HEK293 (cell line): ENCODE data around the gene CIZ1.

Experiments
- ATF2 ChIP-seq: fragments of 450-650 bp; formaldehyde crosslinking; IDR thresholded peaks from 2 replicates; pipeline ENCODE4 v1.5.1; 2016; ENCODE audit warnings: missing biosample characterization, missing genetic modification characterization, low read depth
- BCL11A ChIP-seq: fragments of 450-650 bp; formaldehyde crosslinking; IDR thresholded peaks from 2 replicates; pipeline ENCODE4 v1.5.1; 2016; ENCODE audit warnings: low read depth, missing biosample characterization, missing genetic modification characterization
- CTCF ChIP-seq: fragments of 450-650 bp; formaldehyde crosslinking; IDR thresholded peaks from 2 replicates; pipeline ENCODE4 v1.5.1; 2016; ENCODE audit warnings: missing biosample characterization, missing genetic modification characterization
- GFI1B ChIP-seq: fragments of 450-650 bp; formaldehyde crosslinking; IDR thresholded peaks from 2 replicates; pipeline ENCODE4 v1.5.1; 2016; ENCODE audit warnings: missing biosample characterization, missing genetic modification characterization
- GLI4 ChIP-seq: fragments of 450-650 bp; formaldehyde crosslinking; IDR thresholded peaks from 2 replicates; pipeline ENCODE4 v1.5.1; 2016; ENCODE audit warnings: missing biosample characterization, missing genetic modification characterization
- SALL2 ChIP-seq: fragments of 450-650 bp; formaldehyde crosslinking; IDR thresholded peaks from 2 replicates; pipeline ENCODE4 v1.5.0; 2017; ENCODE audit warnings: missing biosample characterization, mild to moderate bottlenecking, missing genetic modification characterization, borderline replicate concordance
- YY1 ChIP-seq: fragments of 450-650 bp; formaldehyde crosslinking; IDR thresholded peaks from 2 replicates; pipeline ENCODE4 v1.5.1; 2018; ENCODE audit warnings: missing biosample characterization, missing genetic modification characterization
- ZBTB10 ChIP-seq: fragments of 450-650 bp; formaldehyde crosslinking; IDR thresholded peaks from 2 replicates; pipeline ENCODE4 v1.5.1; 2016; ENCODE audit warnings: missing biosample characterization, missing genetic modification characterization
- ZNF211 ChIP-seq: fragments of 450-650 bp; formaldehyde crosslinking; IDR thresholded peaks from 2 replicates; pipeline ENCODE4 v1.5.1; 2016; ENCODE audit warnings: low read depth, missing biosample characterization, missing genetic modification characterization
- ZNF24 ChIP-seq: fragments of 450-650 bp; formaldehyde crosslinking; IDR thresholded peaks from 2 replicates; pipeline ENCODE4 v1.5.1; 2016; ENCODE audit warnings: missing biosample characterization, missing genetic modification characterization
- ZNF274 ChIP-seq, 2 experiments: fragments of 200-500 bp in 1 of 2; fragments of 450-650 bp in 1 of 2; sonication (Bioruptor generic) in 1 of 2; formaldehyde crosslinking in 1 of 2; IDR thresholded peaks; 2 replicates each; pipeline versions ENCODE4 v1.5.1 to v1.6.1; 2014 to 2016; ENCODE audit warnings: borderline replicate concordance in 1 of 2, inconsistent platforms in 1 of 2, low read length in 1 of 2, missing biosample characterization in 1 of 2, missing genetic modification characterization in 1 of 2
- ZNF354C ChIP-seq: fragments of 450-650 bp; formaldehyde crosslinking; IDR thresholded peaks from 2 replicates; pipeline ENCODE4 v1.5.1; 2016; ENCODE audit warnings: missing biosample characterization, missing genetic modification characterization, low read depth, borderline replicate concordance
- ZNF610 ChIP-seq: fragments of 450-650 bp; formaldehyde crosslinking; IDR thresholded peaks from 2 replicates; pipeline ENCODE4 v1.5.1; 2016; ENCODE audit warnings: missing biosample characterization, missing genetic modification characterization, borderline replicate concordance
- ZNF670 ChIP-seq: fragments of 450-650 bp; formaldehyde crosslinking; IDR thresholded peaks from 2 replicates; pipeline ENCODE4 v1.5.1; 2016; ENCODE audit warnings: missing biosample characterization, missing genetic modification characterization, low read depth

- TF ChIP-seq ZNF670 (tag by site-specific recombination): no peak
- no peak for TF ChIP-seq SALL2
- no peak for TF ChIP-seq ATF2 (tag by site-specific recombination)
- no peak for TF ChIP-seq CTCF (tag by site-specific recombination)
- no peak for TF ChIP-seq YY1 (tag by site-specific recombination)
- no peak for TF ChIP-seq ZNF354C
- no peak for TF ChIP-seq ZNF211 (tag by site-specific recombination)
- TF ChIP-seq ZBTB10 (tag by site-specific recombination): no peak
- no peak for TF ChIP-seq GFI1B (tag by site-specific recombination)
- TF ChIP-seq ZNF274 (IDR thresholded peaks at IDR 0.05; ENCODE audit: low read length): no peak
- no peak for TF ChIP-seq ZNF274 (tag by site-specific recombination; IDR thresholded peaks at IDR 0.05; ENCODE audit: borderline replicate concordance)
- no peak for TF ChIP-seq ZNF610 (tag by site-specific recombination)
- no peak for TF ChIP-seq GLI4 (tag by site-specific recombination)
- TF ChIP-seq ZNF24 (tag by site-specific recombination): no peak
- no peak for TF ChIP-seq BCL11A
Measured at GRCh38 chr9:128142596-128142995, 48.8 kb downstream of the CIZ1 start.
